SU-DHL-6 (cell line): ENCODE results near the gene EXOC6B.

Experiments used
- H2AFZ ChIP-seq: fragments of 200-600 bp; sonication (generic); 2 replicates; pipeline ENCODE4 v1.6.1; 2014; ENCODE audit warnings: low read depth, mild to moderate bottlenecking, moderate library complexity, mixed read lengths, antibody characterized with exemption, low read length; ENCODE audit not compliant: severe bottlenecking
- H3F3A ChIP-seq: fragments of 200-600 bp; shearing (Covaris generic); 2 replicates; pipeline ENCODE4 v1.6.0; 2016; ENCODE audit warnings: antibody characterized with exemption, mild to moderate bottlenecking; ENCODE audit not compliant: insufficient read depth
- H3K27ac ChIP-seq: fragments of 200-600 bp; sonication (generic); 2 replicates; pipeline ENCODE4 v1.5.1; 2016; ENCODE audit warnings: low read depth, mild to moderate bottlenecking, low read length, moderate library complexity, mixed read lengths
- H3K27me3 ChIP-seq: fragments of 200-600 bp; sonication (generic), shearing (Covaris generic); 2 replicates; pipeline ENCODE4 v1.6.0; 2014; ENCODE audit warnings: mild to moderate bottlenecking, low read length
- H3K36me3 ChIP-seq: fragments of 200-600 bp; sonication (generic); 2 replicates; pipeline ENCODE4 v1.6.1; 2014; ENCODE audit warnings: mild to moderate bottlenecking, low read length, mixed read lengths
- H3K4me2 ChIP-seq: fragments of 300-600, 200-600 bp; shearing (Covaris generic), sonication (generic); 2 replicates; pipeline ENCODE4 v1.6.0; 2014; ENCODE audit warnings: low read length, low read depth, mild to moderate bottlenecking; ENCODE audit not compliant: poor library complexity, severe bottlenecking
- H3K4me3 ChIP-seq: fragments of 200-600 bp; sonication (generic); 2 replicates; pipeline ENCODE4 v1.5.1; 2014; ENCODE audit warnings: antibody characterized with exemption, low read length, mild to moderate bottlenecking, mixed read lengths; ENCODE audit not compliant: insufficient read depth, poor library complexity, severe bottlenecking
- H3K79me2 ChIP-seq: fragments of 200-600 bp; sonication (generic); 2 replicates; pipeline ENCODE4 v1.6.1; 2014; ENCODE audit warnings: mild to moderate bottlenecking, low read length, moderate library complexity; ENCODE audit not compliant: insufficient read depth
- H3K9ac ChIP-seq: fragments of 200-600 bp; sonication (generic); 2 replicates; pipeline ENCODE4 v1.7.0; 2014; ENCODE audit warnings: mild to moderate bottlenecking, low read length
- H3K9me2 ChIP-seq: fragments of 200-600 bp; sonication (generic); replicated peaks from 2 replicates; pipeline ENCODE4 v1.6.1; 2014; ENCODE audit warnings: low read length; ENCODE audit not compliant: insufficient read depth
- H3K9me3 ChIP-seq: fragments of 200-600 bp; sonication (generic); 2 replicates; pipeline ENCODE4 v1.6.1; 2014; ENCODE audit warnings: low read length, mixed read lengths; ENCODE audit not compliant: insufficient read depth
- H4K20me1 ChIP-seq: fragments of 200-600 bp; sonication (generic); 2 replicates; pipeline ENCODE4 v1.6.1; 2014; ENCODE audit warnings: low read depth, mild to moderate bottlenecking, antibody characterized with exemption, low read length, moderate library complexity, mixed read lengths
- CTCF ChIP-seq: fragments of 200-600 bp; sonication (generic); IDR thresholded peaks from one replicate; pipeline ENCODE4 v1.5.1; 2017; ENCODE audit warnings: antibody characterized with exemption, mild to moderate bottlenecking, low read length, moderate library complexity; ENCODE audit not compliant: insufficient read depth, poor library complexity, severe bottlenecking
- EZH2phosphoT487 ChIP-seq: fragments of 200-600 bp; sonication (generic), shearing (Covaris generic); conservative IDR thresholded peaks from 2 replicates; pipeline ENCODE4 v1.6.1; 2018; ENCODE audit warnings: mild to moderate bottlenecking, antibody characterized with exemption, low read length, moderate library complexity, mixed read lengths

The EXOC6B gene

GRCh38 chr2:72629062-72629461 is 196.8 kb downstream of the EXOC6B start:
- Histone ChIP-seq H3F3A (no peaks in the 10 kb centered on the region), H3K27ac (no peak overlapping the region), H2AFZ (no peak overlapping the region), H3K4me2 (no peak overlapping the region), H3K79me2 (no peaks in the 10 kb centered on the region), H3K9me3 (no peaks in the 10 kb centered on the region), H3K4me3 (no peak overlapping the region), H4K20me1 (no peaks in the 10 kb centered on the region), H3K9ac (no peak overlapping the region), H3K36me3 (no peaks in the 10 kb centered on the region), H3K9me2 (no peaks in the 10 kb centered on the region), H3K27me3 (no peaks in the 10 kb centered on the region)
- no peak for TF ChIP-seq EZH2phosphoT487
- TF ChIP-seq CTCF = no peak

- TF ChIP-seq CTCF (no peak), EZH2phosphoT487 (no peak)
- Histone ChIP-seq H4K20me1 (no peaks in the 10 kb centered on the region), H3K36me3 (no peaks in the 10 kb centered on the region), H3K9me3 (no peaks in the 10 kb centered on the region), H3K9me2 (no peaks in the 10 kb centered on the region), H3K79me2 (no peaks in the 10 kb centered on the region), H3F3A (no peaks in the 10 kb centered on the region), H3K4me2 (no peak overlapping the region), H3K27me3 (no peaks in the 10 kb centered on the region), H3K4me3 (no peak overlapping the region), H3K9ac (no peak overlapping the region), H3K27ac (no peak overlapping the region), H2AFZ (no peak overlapping the region)
These were observed 198.8 kb downstream of the EXOC6B start for GRCh38 chr2:72627083-72627482.

DNA sequence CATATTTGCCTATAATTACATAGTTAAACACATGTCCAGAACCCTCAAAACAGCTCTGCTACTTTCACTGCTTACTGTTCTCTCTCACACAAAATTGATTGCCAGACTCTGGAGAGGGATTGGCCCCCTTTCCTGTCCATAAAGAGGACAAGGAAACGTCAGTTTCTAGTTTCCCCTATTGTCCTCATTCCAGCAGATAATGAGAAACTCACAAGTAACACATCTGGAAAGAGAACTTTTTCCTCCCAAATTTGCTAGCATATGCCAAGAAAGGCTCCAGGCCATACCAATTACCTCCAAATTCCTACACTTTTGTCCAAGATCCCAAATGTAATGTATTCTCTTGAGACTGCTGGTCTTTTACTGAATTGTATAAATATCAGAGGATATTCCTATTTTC is 200.5 kb downstream of the EXOC6B start:
- no peaks in the 10 kb centered on the region for H4K20me1 ChIP-seq
- H3K9me3 ChIP-seq = no peaks in the 10 kb centered on the region
- no peak overlapping the region for H2AFZ ChIP-seq
- no peaks in the 10 kb centered on the region for H3K9me2 ChIP-seq
- H3F3A ChIP-seq = no peaks in the 10 kb centered on the region
- no peaks in the 10 kb centered on the region for H3K36me3 ChIP-seq
- TF ChIP-seq EZH2phosphoT487 (no peak), CTCF (no peak)
- H3K9ac ChIP-seq = no peak overlapping the region
- H3K79me2 ChIP-seq = no peaks in the 10 kb centered on the region
- no peak overlapping the region for H3K4me2 ChIP-seq
- H3K27me3 ChIP-seq = no peaks in the 10 kb centered on the region
- H3K27ac ChIP-seq = no peak overlapping the region
- no peak overlapping the region for H3K4me3 ChIP-seq
